Measurements from ENCODE around the gene HMOX1. TPM values are rescaled to one million over a fixed set of nuclear protein-coding genes. Genes with fewer than 3 reads are reported as not detected.

HMOX1 gene
- total and polyA plus RNA-seq, 4 donors = 18.7 to 108 (median 59.7) TPM

DNA sequence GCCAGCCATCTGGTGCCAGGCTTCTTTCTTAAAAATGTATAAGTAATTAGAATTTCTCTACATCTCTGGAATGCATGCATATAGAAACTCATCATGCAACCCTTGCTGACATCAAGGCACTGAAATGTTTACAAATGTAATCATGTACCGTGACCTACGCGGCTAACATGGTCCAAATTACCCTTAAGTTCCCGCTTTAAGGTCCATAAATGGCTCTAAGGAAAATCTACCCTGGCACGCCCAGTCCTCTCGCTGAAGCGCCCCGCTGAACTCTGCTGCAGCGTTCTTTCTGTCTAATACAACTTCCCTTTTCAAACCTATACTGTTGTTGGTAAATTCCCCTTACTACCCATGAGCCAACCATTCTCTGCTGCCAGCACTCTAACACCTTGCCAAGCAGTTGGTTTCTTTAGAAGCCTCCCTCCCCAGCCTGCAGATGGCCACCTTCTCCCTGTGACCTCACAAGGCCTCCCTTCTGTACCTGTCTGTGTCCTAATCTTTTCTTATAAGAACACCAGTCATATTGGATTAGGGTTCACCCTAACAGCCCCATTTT is 13.5 kb upstream of the HMOX1 start (continued):
- TF ChIP-seq, protein P1, sequence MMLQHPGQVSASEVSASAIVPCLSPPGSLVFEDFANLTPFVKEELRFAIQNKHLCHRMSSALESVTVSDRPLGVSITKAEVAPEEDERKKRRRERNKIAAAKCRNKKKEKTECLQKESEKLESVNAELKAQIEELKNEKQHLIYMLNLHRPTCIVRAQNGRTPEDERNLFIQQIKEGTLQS (IDR thresholded peaks at IDR 0.05) = no peak

DNA sequence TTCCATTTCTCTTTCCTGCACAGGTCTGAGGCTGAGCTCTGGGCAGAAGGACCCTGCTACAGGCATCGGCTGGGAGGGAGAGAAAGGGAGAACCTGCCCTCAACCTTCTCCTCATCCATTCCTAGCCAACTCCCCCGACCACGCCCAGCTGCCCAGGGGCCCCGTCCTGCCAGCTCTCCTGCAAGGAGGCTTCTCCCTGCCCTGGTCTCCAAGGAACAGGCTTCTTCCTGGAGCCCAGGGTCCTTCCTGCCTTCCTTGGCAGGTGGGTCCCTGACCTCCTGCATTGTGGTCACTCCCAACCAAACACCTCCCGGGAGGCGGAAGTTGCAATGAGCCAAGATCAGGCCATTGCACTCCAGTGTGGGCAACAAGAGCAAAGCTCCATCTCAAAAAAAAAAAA is 12.5 kb upstream of the HMOX1 start:
- Histone ChIP-seq H3K9ac (ENCODE audit: low read depth in 1 of 2, low read length in 2 of 2) (no peak overlapping the region), H3K9me3 (ENCODE audit: control insufficient read depth in 4 of 4, low read length in 3 of 4) (no peaks in the 10 kb centered on the region), H3K4me3 (ENCODE audit: low read depth in 1 of 3, low read length in 3 of 3) (no peak overlapping the region), H3K27me3 (ENCODE audit: control insufficient read depth in 4 of 4, insufficient read depth in 4 of 4, low read length in 3 of 4) (no peaks in the 10 kb centered on the region), H3K4me1 (ENCODE audit: control insufficient read depth in 4 of 4, insufficient read depth in 4 of 4, low read length in 3 of 4) (peaks cover 2 to 8% (median 4%) of the 10 kb centered on the region in 4 donors), H3K36me3 (ENCODE audit: control insufficient read depth in 4 of 4, insufficient read depth in 3 of 4, low read depth in 1 of 4, low read length in 3 of 4) (no peaks in the 10 kb centered on the region), H3K27ac (ENCODE audit: low read depth in 1 of 2, low read length in 2 of 2) (no peak overlapping the region)
- WGBS = 73% methylated on average over 6 of the region's 6 CpGs
- TF ChIP-seq JUND (IDR thresholded peaks at IDR 0.05) (no peak), RXRA (IDR thresholded peaks at IDR 0.05) (no peak), FOXA2 (IDR thresholded peaks at IDR 0.05) (no peak), GABPA (IDR thresholded peaks at IDR 0.05 in 1 of 2, conservative IDR thresholded peaks at IDR 0.05 in 1 of 2) (no peak), RAD21 (IDR thresholded peaks at IDR 0.05) (no peak), FOXA1 (IDR thresholded peaks at IDR 0.05) (no peak), SP1 (IDR thresholded peaks at IDR 0.05) (no peak), YY1 (IDR thresholded peaks at IDR 0.05) (no peak), TAF1 (conservative IDR thresholded peaks at IDR 0.05) (no peak), NR2F2 (IDR thresholded peaks at IDR 0.05) (no peak), HNF4A (conservative IDR thresholded peaks at IDR 0.05) (no peak), HNF4G (IDR thresholded peaks at IDR 0.05) (no peak)
- TF ChIP-seq, protein P2, sequence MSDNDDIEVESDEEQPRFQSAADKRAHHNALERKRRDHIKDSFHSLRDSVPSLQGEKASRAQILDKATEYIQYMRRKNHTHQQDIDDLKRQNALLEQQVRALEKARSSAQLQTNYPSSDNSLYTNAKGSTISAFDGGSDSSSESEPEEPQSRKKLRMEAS (IDR thresholded peaks at IDR 0.05) = no peak
- TF ChIP-seq, protein P3, sequence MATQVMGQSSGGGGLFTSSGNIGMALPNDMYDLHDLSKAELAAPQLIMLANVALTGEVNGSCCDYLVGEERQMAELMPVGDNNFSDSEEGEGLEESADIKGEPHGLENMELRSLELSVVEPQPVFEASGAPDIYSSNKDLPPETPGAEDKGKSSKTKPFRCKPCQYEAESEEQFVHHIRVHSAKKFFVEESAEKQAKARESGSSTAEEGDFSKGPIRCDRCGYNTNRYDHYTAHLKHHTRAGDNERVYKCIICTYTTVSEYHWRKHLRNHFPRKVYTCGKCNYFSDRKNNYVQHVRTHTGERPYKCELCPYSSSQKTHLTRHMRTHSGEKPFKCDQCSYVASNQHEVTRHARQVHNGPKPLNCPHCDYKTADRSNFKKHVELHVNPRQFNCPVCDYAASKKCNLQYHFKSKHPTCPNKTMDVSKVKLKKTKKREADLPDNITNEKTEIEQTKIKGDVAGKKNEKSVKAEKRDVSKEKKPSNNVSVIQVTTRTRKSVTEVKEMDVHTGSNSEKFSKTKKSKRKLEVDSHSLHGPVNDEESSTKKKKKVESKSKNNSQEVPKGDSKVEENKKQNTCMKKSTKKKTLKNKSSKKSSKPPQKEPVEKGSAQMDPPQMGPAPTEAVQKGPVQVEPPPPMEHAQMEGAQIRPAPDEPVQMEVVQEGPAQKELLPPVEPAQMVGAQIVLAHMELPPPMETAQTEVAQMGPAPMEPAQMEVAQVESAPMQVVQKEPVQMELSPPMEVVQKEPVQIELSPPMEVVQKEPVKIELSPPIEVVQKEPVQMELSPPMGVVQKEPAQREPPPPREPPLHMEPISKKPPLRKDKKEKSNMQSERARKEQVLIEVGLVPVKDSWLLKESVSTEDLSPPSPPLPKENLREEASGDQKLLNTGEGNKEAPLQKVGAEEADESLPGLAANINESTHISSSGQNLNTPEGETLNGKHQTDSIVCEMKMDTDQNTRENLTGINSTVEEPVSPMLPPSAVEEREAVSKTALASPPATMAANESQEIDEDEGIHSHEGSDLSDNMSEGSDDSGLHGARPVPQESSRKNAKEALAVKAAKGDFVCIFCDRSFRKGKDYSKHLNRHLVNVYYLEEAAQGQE (IDR thresholded peaks at IDR 0.05) = no peak
- TF ChIP-seq, protein P1 (IDR thresholded peaks at IDR 0.05) = no peak
- TF ChIP-seq, protein P4, sequence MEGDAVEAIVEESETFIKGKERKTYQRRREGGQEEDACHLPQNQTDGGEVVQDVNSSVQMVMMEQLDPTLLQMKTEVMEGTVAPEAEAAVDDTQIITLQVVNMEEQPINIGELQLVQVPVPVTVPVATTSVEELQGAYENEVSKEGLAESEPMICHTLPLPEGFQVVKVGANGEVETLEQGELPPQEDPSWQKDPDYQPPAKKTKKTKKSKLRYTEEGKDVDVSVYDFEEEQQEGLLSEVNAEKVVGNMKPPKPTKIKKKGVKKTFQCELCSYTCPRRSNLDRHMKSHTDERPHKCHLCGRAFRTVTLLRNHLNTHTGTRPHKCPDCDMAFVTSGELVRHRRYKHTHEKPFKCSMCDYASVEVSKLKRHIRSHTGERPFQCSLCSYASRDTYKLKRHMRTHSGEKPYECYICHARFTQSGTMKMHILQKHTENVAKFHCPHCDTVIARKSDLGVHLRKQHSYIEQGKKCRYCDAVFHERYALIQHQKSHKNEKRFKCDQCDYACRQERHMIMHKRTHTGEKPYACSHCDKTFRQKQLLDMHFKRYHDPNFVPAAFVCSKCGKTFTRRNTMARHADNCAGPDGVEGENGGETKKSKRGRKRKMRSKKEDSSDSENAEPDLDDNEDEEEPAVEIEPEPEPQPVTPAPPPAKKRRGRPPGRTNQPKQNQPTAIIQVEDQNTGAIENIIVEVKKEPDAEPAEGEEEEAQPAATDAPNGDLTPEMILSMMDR (IDR thresholded peaks at IDR 0.05; ENCODE audit: low read depth, low read length, missing input control) = no peak
- TF ChIP-seq, protein P5, sequence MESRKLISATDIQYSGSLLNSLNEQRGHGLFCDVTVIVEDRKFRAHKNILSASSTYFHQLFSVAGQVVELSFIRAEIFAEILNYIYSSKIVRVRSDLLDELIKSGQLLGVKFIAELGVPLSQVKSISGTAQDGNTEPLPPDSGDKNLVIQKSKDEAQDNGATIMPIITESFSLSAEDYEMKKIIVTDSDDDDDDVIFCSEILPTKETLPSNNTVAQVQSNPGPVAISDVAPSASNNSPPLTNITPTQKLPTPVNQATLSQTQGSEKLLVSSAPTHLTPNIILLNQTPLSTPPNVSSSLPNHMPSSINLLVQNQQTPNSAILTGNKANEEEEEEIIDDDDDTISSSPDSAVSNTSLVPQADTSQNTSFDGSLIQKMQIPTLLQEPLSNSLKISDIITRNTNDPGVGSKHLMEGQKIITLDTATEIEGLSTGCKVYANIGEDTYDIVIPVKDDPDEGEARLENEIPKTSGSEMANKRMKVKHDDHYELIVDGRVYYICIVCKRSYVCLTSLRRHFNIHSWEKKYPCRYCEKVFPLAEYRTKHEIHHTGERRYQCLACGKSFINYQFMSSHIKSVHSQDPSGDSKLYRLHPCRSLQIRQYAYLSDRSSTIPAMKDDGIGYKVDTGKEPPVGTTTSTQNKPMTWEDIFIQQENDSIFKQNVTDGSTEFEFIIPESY (IDR thresholded peaks at IDR 0.05) = no peak
- DNase-seq (ENCODE audit: low spot score) = no peak
